ENCODE results near the gene GRIA4. TPM values are rescaled to one million over a fixed set of nuclear protein-coding genes. Genes with fewer than 3 reads are reported as not detected.

GRIA4 gene
- total and polyA plus RNA-seq, 12 donors = not detected

- no peak for TF ChIP-seq CTCF (IDR thresholded peaks at IDR 0.05)
- 79 to 81% methylated on average over 4 of the region's 4 CpGs for WGBS, 2 donors
- Histone ChIP-seq H3K4me3 (no peak overlapping the region), H3K27me3 (no peaks in the 10 kb centered on the region), H3K36me3 (no peaks in the 10 kb centered on the region), H3K4me1 (no peaks in the 10 kb centered on the region), H3K27ac (no peak overlapping the region), H3K9me3 (no peaks in the 10 kb centered on the region)
- no peak for DNase-seq
- ATAC-seq = no peak
- intact Hi-C loops (cut with DNase I) = no loop called here
Observed at GRCh38 chr11:105665281-105665680, 55.4 kb downstream of the GRIA4 start.

- Histone ChIP-seq H3K4me3 (no peak overlapping the region), H3K27ac (no peak overlapping the region), H3K27me3 (no peaks in the 10 kb centered on the region), H3K9me3 (no peaks in the 10 kb centered on the region), H3K4me1 (no peaks in the 10 kb centered on the region), H3K36me3 (no peaks in the 10 kb centered on the region)
- intact Hi-C loops (cut with DNase I) = no loop called here
- no peak for TF ChIP-seq CTCF (IDR thresholded peaks at IDR 0.05)
- 79 to 89% methylated on average over 1 of the region's 1 CpG for WGBS, 2 donors
- ATAC-seq (no peak), DNase-seq (no peak)
Observed at GRCh38 chr11:105667441-105667840, 57.6 kb downstream of the GRIA4 start.

GRCh38 chr11:105670811-105671210, 60.9 kb downstream of the GRIA4 start:
- intact Hi-C loops (cut with DNase I) = no loop called here
- no peak for ATAC-seq
- Histone ChIP-seq H3K9me3 (no peaks in the 10 kb centered on the region), H3K4me3 (no peak overlapping the region), H3K4me1 (no peaks in the 10 kb centered on the region), H3K27ac (no peak overlapping the region), H3K27me3 (no peaks in the 10 kb centered on the region), H3K36me3 (no peaks in the 10 kb centered on the region)
- no peak for TF ChIP-seq CTCF (IDR thresholded peaks at IDR 0.05)
- DNase-seq = no peak

GRCh38 chr11:105673089-105673488, 63.2 kb downstream of the GRIA4 start:
- DNase-seq (peak in 1 of 2 donors; percentile 17), ATAC-seq (no peak)
- 19% methylated on average over 3 of the region's 3 CpGs for WGBS, 2 donors
- Histone ChIP-seq H3K36me3 (no peaks in the 10 kb centered on the region), H3K9me3 (no peaks in the 10 kb centered on the region), H3K27ac (no peak overlapping the region), H3K4me1 (no peaks in the 10 kb centered on the region), H3K27me3 (no peaks in the 10 kb centered on the region), H3K4me3 (no peak overlapping the region)
- intact Hi-C loops (cut with DNase I) = no loop called here
- no peak for TF ChIP-seq CTCF (IDR thresholded peaks at IDR 0.05)

GRCh38 chr11:105689631-105690030, 79.8 kb downstream of the GRIA4 start:
- H3K36me3 ChIP-seq = no peaks in the 10 kb centered on the region
- H3K4me1 ChIP-seq = no peaks in the 10 kb centered on the region
- no peaks in the 10 kb centered on the region for H3K27me3 ChIP-seq
- intact Hi-C loops (cut with DNase I) = no loop called here
- TF ChIP-seq CTCF (IDR thresholded peaks at IDR 0.05) = no peak
- 72 to 75% methylated on average over 2 of the region's 2 CpGs for WGBS, 2 donors
- H3K27ac ChIP-seq = no peak overlapping the region
- H3K9me3 ChIP-seq = peaks cover 0 to 4% (median 0%) of the 10 kb centered on the region in 11 donors
- ATAC-seq (no peak), DNase-seq (no peak)
- H3K4me3 ChIP-seq = no peak overlapping the region
